Heart left ventricle (tissue), 16 donors: ENCODE results near the gene ARPP21. TPM values are rescaled to one million over a fixed set of nuclear protein-coding genes. Genes with fewer than 3 reads are reported as not detected.

Source experiments
- ATAC-seq, 4 donors: fragments of 200-7000 bp; cut with Tn5 transposase; one replicate each; pipeline ENCODE4 v1.9.1; 2020 to 2022; ENCODE audit warnings: moderate library complexity in 4 of 4, mild to moderate bottlenecking in 3 of 4, moderate number of reproducible peaks in 1 of 4
- DNase-seq, 5 donors: peaks; one replicate each; pipeline ENCODE4 v3.0.0-alpha.2; 2020
- H3K27ac ChIP-seq, 12 donors: fragments of 200-600 bp; sonication (generic) in 4 of 12; one replicate each; pipeline versions ENCODE4 v1.5.0 to v1.8.0; 2016 to 2022; ENCODE audit warnings: mild to moderate bottlenecking in 2 of 12
- H3K27me3 ChIP-seq, 9 donors: fragments of 200-600 bp; sonication (generic) in 2 of 9; one replicate each; pipeline versions ENCODE4 v1.5.1 to v1.8.0; 2016 to 2022; ENCODE audit warnings: mild to moderate bottlenecking in 3 of 9
- H3K36me3 ChIP-seq, 9 donors: fragments of 200-600 bp; sonication (generic) in 2 of 9; one replicate each; pipeline versions ENCODE4 v1.5.0 to v1.8.0; 2018 to 2022; ENCODE audit warnings: mild to moderate bottlenecking in 2 of 9
- H3K4me1 ChIP-seq, 12 donors: fragments of 200-600 bp; sonication (generic) in 4 of 12; one replicate each; pipeline versions ENCODE4 v1.5.0 to v1.8.0; 2016 to 2022; ENCODE audit warnings: mild to moderate bottlenecking in 3 of 12
- H3K4me3 ChIP-seq, 12 donors: fragments of 200-600 bp; sonication (generic) in 4 of 12; one replicate each; pipeline versions ENCODE4 v1.5.0 to v1.8.0; 2017 to 2022; ENCODE audit warnings: mild to moderate bottlenecking in 9 of 12, moderate library complexity in 4 of 12
- H3K9me3 ChIP-seq, 12 donors: fragments of 200-600 bp; sonication (generic) in 4 of 12; one replicate each; pipeline versions ENCODE4 v1.5.0 to v1.8.0; 2016 to 2022; ENCODE audit warnings: mild to moderate bottlenecking in 1 of 12
- POLR2A ChIP-seq, 2 donors: fragments of 450-650 bp; IDR thresholded peaks; one replicate each; pipeline ENCODE4 v1.6.1; 2017; ENCODE audit warnings: antibody characterized with exemption in 2 of 2, mild to moderate bottlenecking in 2 of 2, moderate library complexity in 2 of 2
- WGBS, 4 donors: extraction: QIAGEN DNeasy Blood & Tissue Kit in 2 of 4; methylation state at CpG; one replicate each; pipeline versions ENCODE4 v1.1.5 to v1.1.7; 2013 to 2018; 5-methylcytosine and 5-hydroxymethylcytosine counted together
- intact Hi-C, 10 donors: fragments of 100-400 bp; cut with DNase I; formaldehyde crosslinking; loops; one replicate each; pipeline versions ENCODE4 v1.11.1 to v1.14.2; 2022
- polyA plus RNA-seq, 2 donors: library from polyadenylated mRNA; stranded (reverse); fragments of 200-250 nt; gene quantifications; one replicate each; pipeline ENCODE4 v1.2.3, GENCODE V29; 2013
- total RNA-seq, 9 donors: library from RNA; depleted of rRNA in 2 of 9; stranded (reverse); fragments of >200 nt in 2 of 9; fragmentation: NEBNext Ultra II Directional in 3 of 9; extraction: Animal tissue kit (Norgen Biotek cat#: 25700) in 3 of 9; gene quantifications; one replicate each; pipeline versions ENCODE4 v1.1.0 to v1.2.4, GENCODE V29; 2016 to 2023
- TF ChIP-seq, protein P1 (sequence below), 12 donors: fragments of 200-600 bp; sonication (generic) in 4 of 12; IDR thresholded peaks; one replicate each; pipeline versions ENCODE4 v1.5.0 to v1.8.0; 2018 to 2022; ENCODE audit warnings: antibody characterized with exemption in 12 of 12, mild to moderate bottlenecking in 5 of 12
- donor health status: ischemic (EF 13 %, LVEDD 7.1; RV severe dilation, severe dysfunction).
- donor health status: healthy with polysubstance abuse.
- donor health status: DM: no; HTN: yes; CAD: no.
- donor health status: DM: no; HTN: no; CAD: no.
- donor health status: ischemic (EF 25% LVEDD 6.9; RV normal size, moderate dysfunction).
- donor health status: ischemic (EF 25% LVEDD 5.7; RV mildly dilated, moderate dysfunction).
- donor health status: healthy.
- donor health status: DM: yes; HTN: yes; CAD: no.
- donor health status: ischemic (EF 35%, LVEDD 5.7; RV mildly dilated, moderate dysfunction).
- donor health status: nonischemic (EF 11% LVEDD 7.7; RV severe dilation, severe dysfunction).
- donor health status: DM: yes; HTN: yes; CAD: no.
- donor health status: PGD.
- donor health status: ischemic (EF 29% LVEDD 5.4; RV normal size, mild dysfunction).
- donor health status: nonischemic (EF 23%, LVEDD 6.1; RV moderate dilation, normal function).

Gene ARPP21
- total and polyA plus RNA-seq, 11 donors: 0.01 to 0.98 TPM; not detected in 9

DNA sequence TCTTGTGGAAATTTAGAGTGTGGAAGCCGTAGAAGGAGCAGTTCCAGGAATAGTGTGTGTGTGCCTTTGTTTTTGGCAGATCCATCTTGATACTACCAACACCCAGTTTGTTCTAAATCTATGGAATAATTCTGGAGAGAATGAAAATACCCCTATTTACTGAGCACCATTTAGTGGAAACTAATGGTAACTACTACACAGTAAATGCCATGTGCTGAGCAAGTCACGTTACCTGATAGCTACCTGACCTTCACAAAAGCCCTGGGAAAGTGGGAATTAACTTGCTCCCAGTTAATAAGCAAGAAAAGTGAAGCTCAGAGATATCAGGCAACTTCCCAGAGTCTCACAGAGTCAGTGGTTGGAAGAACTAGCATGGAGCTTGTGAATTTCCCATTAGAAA, 137.7 kb downstream of the ARPP21 start:
- Histone ChIP-seq H3K27ac (no peak overlapping the region), H3K4me3 (no peak overlapping the region)
- no peak for ATAC-seq

DNA sequence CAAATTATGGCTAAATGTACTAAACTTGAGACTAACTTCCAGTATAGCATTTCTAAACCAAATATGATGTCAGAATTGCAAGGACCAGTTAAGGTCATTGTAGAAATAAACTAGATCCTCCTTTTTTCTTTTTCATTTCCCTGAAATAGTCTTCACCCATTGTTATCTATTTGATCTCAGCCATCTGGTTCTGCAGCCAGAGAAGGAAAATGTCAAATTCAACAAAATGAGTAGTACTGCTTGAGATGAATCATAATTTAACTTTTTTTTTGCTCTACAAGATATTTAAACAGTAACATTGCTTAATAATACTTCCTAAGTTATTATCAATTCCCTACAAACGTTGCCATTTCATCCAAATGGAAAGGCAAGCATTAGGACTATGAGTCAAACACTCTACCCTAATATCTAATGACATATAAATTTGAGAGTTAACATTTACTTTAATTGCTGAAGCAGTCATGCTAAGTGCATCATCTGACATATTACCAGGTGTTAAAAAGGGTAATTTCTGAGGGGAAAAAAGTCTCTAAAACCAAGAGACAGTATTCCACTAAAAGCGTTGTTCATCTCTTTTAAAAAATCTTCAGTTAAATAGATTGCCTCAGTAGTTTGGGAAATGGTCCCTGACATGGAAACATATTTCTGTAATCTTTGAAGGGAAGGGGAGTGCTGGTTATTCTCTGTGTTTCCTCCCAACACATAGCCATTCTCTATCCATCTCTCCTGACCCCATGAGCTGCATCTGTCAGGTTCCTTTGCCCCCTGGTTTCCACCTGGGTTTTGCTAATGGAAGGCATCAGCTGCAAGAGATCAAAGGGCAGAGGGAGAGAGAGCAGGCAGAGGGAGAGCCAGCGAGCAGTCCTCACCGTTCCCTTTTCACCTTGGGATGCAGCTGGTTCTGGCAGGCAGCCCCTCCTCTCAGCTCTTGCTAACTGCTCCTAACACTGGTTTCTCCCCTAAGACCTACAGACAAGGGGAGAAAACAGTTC, 138.5 kb downstream of the ARPP21 start:
- 45 to 52% (median 50%) methylated on average over 4 of the region's 4 CpGs for WGBS, 4 donors

More for the DNA sequence above, 137.7 kb downstream of the ARPP21 start:
- Histone ChIP-seq H3K9me3 (no peaks in the 10 kb centered on the region), H3K36me3 (no peaks in the 10 kb centered on the region), H3K27me3 (no peaks in the 10 kb centered on the region), H3K4me1 (no peaks in the 10 kb centered on the region)
- TF ChIP-seq POLR2A (IDR thresholded peaks at IDR 0.05): no peak
- TF ChIP-seq, protein P1, sequence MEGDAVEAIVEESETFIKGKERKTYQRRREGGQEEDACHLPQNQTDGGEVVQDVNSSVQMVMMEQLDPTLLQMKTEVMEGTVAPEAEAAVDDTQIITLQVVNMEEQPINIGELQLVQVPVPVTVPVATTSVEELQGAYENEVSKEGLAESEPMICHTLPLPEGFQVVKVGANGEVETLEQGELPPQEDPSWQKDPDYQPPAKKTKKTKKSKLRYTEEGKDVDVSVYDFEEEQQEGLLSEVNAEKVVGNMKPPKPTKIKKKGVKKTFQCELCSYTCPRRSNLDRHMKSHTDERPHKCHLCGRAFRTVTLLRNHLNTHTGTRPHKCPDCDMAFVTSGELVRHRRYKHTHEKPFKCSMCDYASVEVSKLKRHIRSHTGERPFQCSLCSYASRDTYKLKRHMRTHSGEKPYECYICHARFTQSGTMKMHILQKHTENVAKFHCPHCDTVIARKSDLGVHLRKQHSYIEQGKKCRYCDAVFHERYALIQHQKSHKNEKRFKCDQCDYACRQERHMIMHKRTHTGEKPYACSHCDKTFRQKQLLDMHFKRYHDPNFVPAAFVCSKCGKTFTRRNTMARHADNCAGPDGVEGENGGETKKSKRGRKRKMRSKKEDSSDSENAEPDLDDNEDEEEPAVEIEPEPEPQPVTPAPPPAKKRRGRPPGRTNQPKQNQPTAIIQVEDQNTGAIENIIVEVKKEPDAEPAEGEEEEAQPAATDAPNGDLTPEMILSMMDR (IDR thresholded peaks at IDR 0.05): no peak
- 84 to 91% (median 87%) methylated on average over 2 of the region's 2 CpGs for WGBS, 4 donors
- intact Hi-C loops: no loop called here
- no peak for DNase-seq

DNA sequence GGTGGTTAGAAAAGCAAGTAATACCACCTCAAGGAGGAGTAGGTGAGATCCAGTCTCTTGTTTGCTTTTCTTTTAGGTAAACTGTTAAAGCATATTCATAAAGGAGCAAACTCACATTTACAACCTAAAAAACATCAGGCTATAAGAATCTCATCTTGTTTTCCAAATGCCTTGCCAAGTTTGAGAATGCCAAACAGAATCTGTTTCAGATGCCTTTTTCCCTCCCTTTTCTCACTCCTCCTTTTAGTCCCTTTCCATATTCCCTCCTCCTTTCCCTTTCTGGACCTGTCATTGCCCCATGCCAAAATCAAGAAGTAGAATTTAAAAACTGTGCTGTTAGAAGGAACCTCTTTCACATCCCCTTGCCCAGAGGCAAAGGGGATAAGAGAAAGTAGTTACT, 140.3 kb downstream of the ARPP21 start:
- Histone ChIP-seq H3K27me3 (no peaks in the 10 kb centered on the region), H3K36me3 (no peaks in the 10 kb centered on the region), H3K4me1 (no peaks in the 10 kb centered on the region), H3K9me3 (no peaks in the 10 kb centered on the region), H3K27ac (no peak overlapping the region), H3K4me3 (no peak overlapping the region)
- ATAC-seq (no peak), DNase-seq (no peak)
- intact Hi-C loops: no loop called here
- TF ChIP-seq POLR2A (IDR thresholded peaks at IDR 0.05): no peak
- TF ChIP-seq, protein P1 (IDR thresholded peaks at IDR 0.05): no peak

More for the DNA sequence above, 138.5 kb downstream of the ARPP21 start:
- no peak for TF ChIP-seq POLR2A (IDR thresholded peaks at IDR 0.05)
- TF ChIP-seq, protein P1 (IDR thresholded peaks at IDR 0.05): no peak
- Histone ChIP-seq H3K36me3 (no peaks in the 10 kb centered on the region), H3K4me1 (no peaks in the 10 kb centered on the region), H3K9me3 (no peaks in the 10 kb centered on the region), H3K4me3 (no peak overlapping the region), H3K27ac (no peak overlapping the region), H3K27me3 (no peaks in the 10 kb centered on the region)
- DNase-seq (no peak), ATAC-seq (no peak)
- intact Hi-C loops: no loop called here

DNA sequence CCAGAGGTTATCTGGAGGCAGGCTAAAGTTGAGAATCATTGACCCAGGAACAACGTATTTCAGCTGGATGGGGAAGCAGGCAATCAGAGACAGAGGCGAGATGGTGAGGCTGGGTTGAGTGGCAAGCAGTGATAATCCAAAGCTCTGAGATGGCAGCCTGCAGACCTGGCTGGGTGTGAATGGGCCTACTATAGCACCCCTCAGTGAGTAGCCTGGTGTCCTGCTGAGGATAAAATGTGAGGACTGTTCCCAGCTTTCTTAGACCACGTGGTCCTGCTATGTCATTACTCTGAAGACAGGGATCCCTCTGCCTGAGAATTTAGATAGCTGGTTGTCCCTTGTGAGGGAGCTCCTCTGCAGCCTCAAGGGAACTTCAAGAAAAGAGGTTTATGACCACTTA, 141.5 kb downstream of the ARPP21 start:
- no peak for ATAC-seq
- intact Hi-C loops: no loop called here

More for the DNA sequence above, 141.5 kb downstream of the ARPP21 start:
- H3K36me3 ChIP-seq: no peaks in the 10 kb centered on the region
- DNase-seq: no peak
- no peaks in the 10 kb centered on the region for H3K27me3 ChIP-seq
- no peak overlapping the region for H3K4me3 ChIP-seq
- H3K27ac ChIP-seq: no peak overlapping the region
- WGBS, 4 donors: 44 to 56% (median 51%) methylated on average over 3 of the region's 3 CpGs
- TF ChIP-seq, protein P1 (IDR thresholded peaks at IDR 0.05): no peak
- no peak for TF ChIP-seq POLR2A (IDR thresholded peaks at IDR 0.05)
- H3K4me1 ChIP-seq: no peaks in the 10 kb centered on the region
- no peaks in the 10 kb centered on the region for H3K9me3 ChIP-seq
